Prostate gland (tissue), 2 donors: ENCODE data around the gene UVRAG. TPM values are rescaled to one million over a fixed set of nuclear protein-coding genes. Genes with fewer than 3 reads are reported as not detected.
A peak's percentile ranks its signal among the peaks of the same experiment; 100 is the strongest.

ENCODE experiments used
- DNase-seq: peaks from one replicate; pipeline ENCODE4 v3.0.0-alpha.2; 2019; ENCODE audit warnings: low spot score
- H3K27ac ChIP-seq, 2 donors: fragments of 200-600 bp; sonication (generic); 2 replicates each; pipeline ENCODE4 v1.5.1; 2017 to 2019
- H3K27me3 ChIP-seq: fragments of 200-600 bp; sonication (generic); replicated peaks from 2 replicates; pipeline ENCODE4 v1.5.1; 2019; ENCODE audit not compliant: insufficient read depth
- H3K36me3 ChIP-seq, 2 donors: fragments of 200-600 bp; sonication (generic); 1 replicate in 1 of 2; 2 replicates in 1 of 2; pipeline versions ENCODE4 v1.5.1 to v1.8.1; 2017 to 2019
- H3K4me1 ChIP-seq: fragments of 200-600 bp; sonication (generic); replicated peaks from 2 replicates; pipeline ENCODE4 v1.5.1; 2019
- H3K4me3 ChIP-seq, 2 donors: fragments of 200-600 bp; sonication (generic); 2 replicates each; pipeline ENCODE4 v1.5.1; 2017 to 2019
- H3K9me3 ChIP-seq: fragments of 200-600 bp; sonication (generic); 2 replicates; pipeline ENCODE4 v1.5.1; 2017
- CTCF ChIP-seq, 4 experiments: fragments of 200-600 bp in 2 of 4; fragments of 450-650 bp in 2 of 4; sonication (generic) in 2 of 4; IDR thresholded peaks; 1 replicate in 3 of 4; 2 replicates in 1 of 4; pipeline ENCODE4 v1.5.1; 2016 to 2019; ENCODE audit warnings: antibody characterized with exemption in 4 of 4, mild to moderate bottlenecking in 2 of 4, moderate library complexity in 2 of 4
- POLR2A ChIP-seq: fragments of 450-650 bp; IDR thresholded peaks from one replicate; pipeline ENCODE4 v1.6.1; 2016; ENCODE audit warnings: antibody characterized with exemption, mild to moderate bottlenecking
- POLR2AphosphoS5 ChIP-seq: sonication (generic); formaldehyde crosslinking; IDR thresholded peaks from one replicate; pipeline ENCODE4 v1.6.1; 2017; ENCODE audit warnings: antibody characterized with exemption
- WGBS: methylation state at CpG from one replicate; pipeline ENCODE4 v1.1.5; 2018; 5-methylcytosine and 5-hydroxymethylcytosine counted together
- intact Hi-C: fragments of 100-400 bp; cut with DNase I; formaldehyde crosslinking; loops from one replicate; pipeline ENCODE4 v1.14.2; 2022
- total RNA-seq, 2 donors: library from RNA; depleted of rRNA; stranded (reverse); fragments of >200 nt; gene quantifications; one replicate each; pipeline ENCODE4 v1.1.0, GENCODE V29; 2016

UVRAG gene
- total RNA-seq, 2 donors from 2014 or later, result 13.9 to 25.2 TPM

- peak; percentile 61 for DNase-seq
- H3K27ac ChIP-seq, result no peak within 1 kb of the TSS
- no peaks in the 10 kb centered on the region for H3K9me3 ChIP-seq
- no peaks in the 10 kb centered on the region for H3K36me3 ChIP-seq
- 3% methylated on average over 39 of the region's 66 CpGs for whole genome bisulfite sequencing
- H3K27me3 ChIP-seq, result no peaks in the 10 kb centered on the region
- TF ChIP-seq POLR2AphosphoS5 (peak; percentile 31), CTCF (IDR thresholded peaks at IDR 0.05) (peak in 2 of 4 experiments; percentile 31 to 33), POLR2A (peak; percentile 37)
- intact Hi-C loops, result no loop called here
- H3K4me1 ChIP-seq, result no peaks in the 10 kb centered on the region
- H3K4me3 ChIP-seq, result peak within 1 kb of the TSS; percentile 28 to 43
Observed at GRCh38 chr11:75768112-75768908, 46.7 kb upstream of the UVRAG start, which contains the start of gene DGAT2. Gene DGAT2, plus strand, starts transcription at chr11:75768778. Its CDS starts 214 bp downstream, at chr11:75768992.

- intact Hi-C loops, result no loop called here
- no peak for TF ChIP-seq POLR2AphosphoS5
- TF ChIP-seq CTCF (IDR thresholded peaks at IDR 0.05), result no peak
- TF ChIP-seq POLR2A, result no peak
- H3K36me3 ChIP-seq, result no peaks in the 10 kb centered on the region
- H3K27me3 ChIP-seq, result no peaks in the 10 kb centered on the region
- no peak overlapping the region for H3K27ac ChIP-seq
- 15% methylated on average over 41 of the region's 46 CpGs for WGBS
- no peaks in the 10 kb centered on the region for H3K9me3 ChIP-seq
- no peaks in the 10 kb centered on the region for H3K4me1 ChIP-seq
- peak overlapping the region; percentile 28 to 43 for H3K4me3 ChIP-seq
- DNase-seq, result peak; percentile 13
Observed at GRCh38 chr11:75768909-75769771, 45.9 kb upstream of the UVRAG start.

- no peak overlapping the region for H3K4me3 ChIP-seq
- H3K36me3 ChIP-seq, result no peaks in the 10 kb centered on the region
- intact Hi-C loops, result no loop called here
- H3K27ac ChIP-seq, result no peak overlapping the region
- H3K4me1 ChIP-seq, result no peaks in the 10 kb centered on the region
- DNase-seq, result no peak
- no peak for TF ChIP-seq POLR2AphosphoS5
- TF ChIP-seq POLR2A, result no peak
- TF ChIP-seq CTCF (IDR thresholded peaks at IDR 0.05), result no peak
- H3K27me3 ChIP-seq, result no peaks in the 10 kb centered on the region
- 75% methylated on average over 5 of the region's 5 CpGs for WGBS
- no peaks in the 10 kb centered on the region for H3K9me3 ChIP-seq
Observed at GRCh38 chr11:75770102-75770501, 44.9 kb upstream of the UVRAG start.

- Histone ChIP-seq H3K9me3 (no peaks in the 10 kb centered on the region), H3K27me3 (no peaks in the 10 kb centered on the region), H3K4me1 (no peaks in the 10 kb centered on the region), H3K4me3 (no peak overlapping the region), H3K36me3 (no peaks in the 10 kb centered on the region), H3K27ac (no peak overlapping the region)
- TF ChIP-seq POLR2A, result no peak
- no peak for TF ChIP-seq POLR2AphosphoS5
- intact Hi-C loops, result no loop called here
- DNase-seq, result no peak
- WGBS, result 92% methylated on average over 6 of the region's 6 CpGs
Observed at GRCh38 chr11:75771646-75772410, 43.2 kb upstream of the UVRAG start.
